Adrenal gland (tissue), 12 donors: ENCODE measurements around the gene ARFGEF3. TPM values are rescaled to one million over a fixed set of nuclear protein-coding genes. Genes with fewer than 3 reads are reported as not detected.

Experiments used
- DNase-seq, 7 donors: peaks; one replicate each; pipeline ENCODE4 v3.0.0-alpha.2; 2019 to 2020
- H3K27ac ChIP-seq, 5 donors: fragments of 200-600 bp; sonication (generic) in 4 of 5; 1 replicate in 3 of 5; 2 replicates in 2 of 5; pipeline versions ENCODE4 v1.5.1 to v1.8.0; 2016 to 2020; ENCODE audit warnings: mild to moderate bottlenecking in 1 of 5
- H3K27me3 ChIP-seq: fragments of 200-600 bp; 2 replicates; pipeline ENCODE4 v1.8.0; 2021
- H3K36me3 ChIP-seq, 2 donors: fragments of 200-600 bp; replicated peaks in 1 of 2; 1 replicate in 1 of 2; 2 replicates in 1 of 2; pipeline versions ENCODE4 v1.5.1 to v1.8.0; 2018 to 2022
- H3K4me1 ChIP-seq, 2 donors: fragments of 200-600 bp; replicated peaks in 1 of 2; 1 replicate in 1 of 2; 2 replicates in 1 of 2; pipeline versions ENCODE4 v1.5.1 to v1.8.0; 2018 to 2021
- H3K4me3 ChIP-seq, 4 donors: fragments of 200-600 bp; sonication (generic) in 3 of 4; one replicate each; pipeline ENCODE4 v1.5.1; 2016 to 2018
- H3K9me3 ChIP-seq, 3 donors: fragments of 200-600 bp; sonication (generic) in 1 of 3; replicated peaks in 1 of 3; 1 replicate in 2 of 3; 2 replicates in 1 of 3; pipeline versions ENCODE4 v1.5.1 to v1.8.0; 2016 to 2021
- CTCF ChIP-seq, 6 experiments: fragments of 450-650 bp in 4 of 6; fragments of 200-600 bp in 2 of 6; sonication (generic) in 1 of 6; IDR thresholded peaks; 1 replicate in 5 of 6; 2 replicates in 1 of 6; pipeline versions ENCODE4 v1.5.1 to v1.8.0; 2016 to 2021; ENCODE audit warnings: antibody characterized with exemption in 6 of 6, mild to moderate bottlenecking in 2 of 6, moderate library complexity in 1 of 6
- POLR2A ChIP-seq, 2 donors: fragments of 450-650 bp; IDR thresholded peaks; one replicate each; pipeline ENCODE4 v1.6.1; 2017; ENCODE audit warnings: antibody characterized with exemption in 2 of 2, mild to moderate bottlenecking in 2 of 2, moderate library complexity in 1 of 2
- WGBS, 4 donors: extraction: QIAGEN DNeasy Blood & Tissue Kit in 2 of 4; methylation state at CpG; one replicate each; pipeline versions ENCODE4 v1.1.5 to v1.1.7; 2013 to 2017; 5-methylcytosine and 5-hydroxymethylcytosine counted together
- intact Hi-C, 2 donors: fragments of 100-400 bp; cut with DNase I; formaldehyde crosslinking; loops; one replicate each; pipeline versions ENCODE4 v1.14.1 to v1.15.0; 2022 to 2023
- polyA plus RNA-seq, 3 donors: library from polyadenylated mRNA; stranded (reverse); fragments of 200-250 nt in 2 of 3; fragments of 350-450 nt in 1 of 3; fragmentation: Illumina TruSeq in 1 of 3; extraction: RNeasy Lipid Tissue Mini Kit (QIAGEN cat#74804) in 1 of 3; gene quantifications; one replicate each; pipeline ENCODE4 v1.2.3, GENCODE V29; 2013 to 2014
- total RNA-seq, 9 donors: library from RNA; depleted of rRNA in 4 of 9; stranded (reverse); fragments of >200 nt in 4 of 9; fragments of 120-200 nt in 1 of 9; fragmentation: NEBNext Ultra II Directional in 1 of 9; extraction: Animal tissue kit (Norgen Biotek cat#: 25700) in 1 of 9; gene quantifications; one replicate each; pipeline versions ENCODE4 v1.1.0 to v1.2.4, GENCODE V29; 2013 to 2023
- donor health status: healthy with polysubstance abuse.
- donor health status: Bipolar disorder and iron deficiency.
- donor health status: DM: yes; HTN: yes; CAD: no.
- donor health status: DM: no; HTN: no; CAD: no.
- donor health status: DM: no; HTN: no; CAD: no.
- donor health status: DM: yes; HTN: yes; CAD: no.

Gene ARFGEF3
- total and polyA plus RNA-seq, 12 donors, result 0.06 to 10.9 (median 0.91) TPM; not detected in 1

DNA sequence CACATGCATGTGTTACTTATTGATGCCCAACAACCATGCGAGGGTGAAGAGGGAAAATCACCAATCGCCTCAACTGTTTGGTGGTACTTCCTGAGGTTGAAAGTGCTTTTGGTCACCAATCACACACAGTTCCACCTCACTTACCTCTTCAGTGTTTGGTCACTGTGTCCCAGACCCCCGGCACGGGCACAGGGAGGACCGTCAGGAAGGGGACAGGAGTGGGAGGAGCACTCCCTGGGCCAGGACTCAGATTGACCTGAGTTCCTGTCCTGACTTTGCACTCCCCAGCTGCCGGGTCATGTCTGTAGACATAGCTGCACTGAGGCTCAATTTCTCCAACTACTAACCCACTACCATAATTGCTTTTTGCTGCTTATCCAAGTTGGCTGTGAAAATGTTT is 130.7 kb downstream of the ARFGEF3 start:
- intact Hi-C loops, result no loop called here
- Histone ChIP-seq H3K27me3 (no peaks in the 10 kb centered on the region), H3K9me3 (no peaks in the 10 kb centered on the region), H3K27ac (no peak overlapping the region), H3K36me3 (no peaks in the 10 kb centered on the region), H3K4me1 (no peaks in the 10 kb centered on the region), H3K4me3 (no peak overlapping the region)
- no peak for DNase-seq
- TF ChIP-seq CTCF (IDR thresholded peaks at IDR 0.05) (no peak), POLR2A (IDR thresholded peaks at IDR 0.05) (no peak)
- WGBS, 4 donors, result 77 to 92% (median 87%) methylated on average over 6 of the region's 6 CpGs

DNA sequence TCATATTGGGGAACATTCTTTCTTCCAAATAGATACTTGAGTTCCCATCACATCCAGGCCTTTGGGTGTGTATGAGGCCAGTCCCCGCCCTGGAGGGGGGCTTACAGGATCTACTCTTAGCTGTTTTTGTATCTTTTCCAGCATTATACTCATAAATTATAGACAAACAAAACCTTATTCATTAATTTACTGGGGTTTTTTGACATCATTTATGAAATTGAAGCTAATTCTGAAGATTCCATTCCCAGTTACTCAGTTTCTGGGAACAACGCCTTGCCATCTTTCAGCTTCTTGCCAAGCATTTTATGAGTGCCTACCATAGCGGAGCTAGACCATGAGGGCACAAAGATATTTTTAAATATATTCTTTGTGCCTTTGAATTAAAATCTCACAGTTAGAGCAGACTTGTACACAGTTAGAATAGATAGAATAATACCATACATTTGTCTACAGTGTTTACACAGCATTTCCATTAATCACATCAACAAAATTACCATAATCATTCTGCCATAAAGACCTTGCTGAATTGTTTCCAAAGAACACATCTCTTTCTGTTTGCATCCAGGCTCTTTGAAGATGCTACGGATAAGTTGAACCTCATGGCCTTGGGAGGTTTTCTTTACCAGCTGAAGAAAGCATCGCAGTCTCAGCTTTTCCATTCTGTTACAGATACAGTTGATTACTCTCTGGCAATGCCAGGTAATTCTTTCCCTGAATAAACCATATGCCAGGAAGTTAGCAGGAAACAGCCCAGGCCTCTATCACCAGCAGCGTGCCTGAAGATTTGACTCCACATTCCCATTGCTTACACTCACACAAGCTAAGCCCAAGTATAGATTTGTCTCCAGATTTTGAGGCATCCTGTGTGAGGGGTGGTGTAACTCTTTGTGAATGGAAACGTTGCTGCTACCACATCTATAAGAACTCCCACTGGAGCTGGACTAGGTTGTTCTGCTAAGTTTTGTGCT is 132.0 kb downstream of the ARFGEF3 start:
- 73 to 83% (median 74%) methylated on average over 7 of the region's 7 CpGs for WGBS, 4 donors
- no peak overlapping the region for H3K4me3 ChIP-seq
- intact Hi-C loops, result no loop called here

GRCh38 chr6:138296381-138296780 is 134.6 kb downstream of the ARFGEF3 start:
- no peak for DNase-seq
- intact Hi-C loops, result no loop called here
- Histone ChIP-seq H3K27ac (no peak overlapping the region), H3K9me3 (no peaks in the 10 kb centered on the region), H3K4me3 (no peak overlapping the region), H3K36me3 (no peaks in the 10 kb centered on the region), H3K27me3 (no peaks in the 10 kb centered on the region), H3K4me1 (no peaks in the 10 kb centered on the region)
- TF ChIP-seq CTCF (IDR thresholded peaks at IDR 0.05) (no peak), POLR2A (IDR thresholded peaks at IDR 0.05) (no peak)
- 92 to 97% (median 94%) methylated on average over 9 of the region's 9 CpGs for WGBS, 4 donors

More for the DNA sequence above, 132.0 kb downstream of the ARFGEF3 start:
- Histone ChIP-seq H3K4me1 (no peaks in the 10 kb centered on the region), H3K27ac (no peak overlapping the region), H3K9me3 (no peaks in the 10 kb centered on the region), H3K27me3 (no peaks in the 10 kb centered on the region), H3K36me3 (no peaks in the 10 kb centered on the region)
- TF ChIP-seq CTCF (IDR thresholded peaks at IDR 0.05) (no peak), POLR2A (IDR thresholded peaks at IDR 0.05) (no peak)
- no peak for DNase-seq

- H3K27ac ChIP-seq, result no peak overlapping the region
- H3K27me3 ChIP-seq, result no peaks in the 10 kb centered on the region
- TF ChIP-seq CTCF (IDR thresholded peaks at IDR 0.05) (no peak), POLR2A (IDR thresholded peaks at IDR 0.05) (no peak)
- no peaks in the 10 kb centered on the region for H3K9me3 ChIP-seq
- DNase-seq, result no peak
- no peaks in the 10 kb centered on the region for H3K36me3 ChIP-seq
- H3K4me1 ChIP-seq, result no peaks in the 10 kb centered on the region
- intact Hi-C loops, result no loop called here
- H3K4me3 ChIP-seq, result no peak overlapping the region
- 95 to 97% (median 96%) methylated on average over 7 of the region's 7 CpGs for WGBS, 4 donors
Observed at GRCh38 chr6:138296786-138297185, 135.0 kb downstream of the ARFGEF3 start.
